NK-92 (cell line): ENCODE measurements around the gene KCND3.

Source experiments
- DNase-seq: peaks from one replicate; lab custom pipeline; 2025; ENCODE audit not compliant: unreplicated experiment; lab: John Stamatoyannopoulos, UW

The KCND3 gene

GRCh38 chr1:111850109-111850508 lies 139.4 kb downstream of the KCND3 start:
- DNase-seq: no peak

- DNase-seq: no peak
These were observed 140.5 kb downstream of the KCND3 start for GRCh38 chr1:111848852-111849545.

DNA sequence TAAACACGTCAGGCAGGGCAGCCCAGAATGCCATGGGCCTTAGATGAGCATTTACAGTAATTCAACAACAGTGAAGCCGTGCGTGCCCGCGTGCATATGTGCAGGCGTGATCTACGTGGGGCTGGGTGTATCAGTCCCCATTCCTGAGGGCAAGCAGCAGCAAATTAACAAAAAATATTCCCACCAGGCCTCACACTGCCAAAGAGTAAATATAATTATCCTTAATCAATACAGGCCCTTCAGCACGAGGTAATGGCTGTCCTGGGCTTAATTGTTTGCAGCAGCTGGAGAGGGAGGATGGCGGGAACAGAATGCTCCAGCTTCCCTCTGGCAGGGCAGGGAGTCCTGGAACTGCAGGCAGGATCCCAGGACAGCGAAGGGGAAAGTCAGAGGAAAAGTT lies 142.0 kb downstream of the KCND3 start:
- no peak for DNase-seq

DNA sequence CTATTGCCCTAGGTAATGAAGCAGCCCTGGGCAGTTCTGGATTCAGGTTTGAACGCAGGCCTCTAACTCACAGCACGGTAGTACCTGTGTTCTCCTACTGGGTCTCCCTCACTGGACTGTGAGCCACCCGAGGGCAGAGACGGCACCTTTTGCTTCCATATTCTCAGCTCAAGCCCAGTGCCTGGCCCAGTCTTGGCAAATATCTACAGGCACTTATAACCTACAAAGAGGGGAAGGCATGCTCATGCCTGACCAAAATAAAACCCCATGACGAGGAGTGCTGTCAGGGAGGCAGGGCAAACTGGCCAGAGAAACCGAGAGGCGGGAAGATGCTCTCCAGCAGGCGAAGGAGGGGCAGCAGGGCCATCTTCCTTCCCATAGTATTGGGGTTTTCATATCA lies 142.6 kb downstream of the KCND3 start:
- DNase-seq: no peak

- no peak for DNase-seq
These were observed 146.3 kb downstream of the KCND3 start for GRCh38 chr1:111843177-111843576.

GRCh38 chr1:111842411-111842810 lies 147.1 kb downstream of the KCND3 start:
- no peak for DNase-seq

GRCh38 chr1:111841746-111842145 lies 147.7 kb downstream of the KCND3 start:
- no peak for DNase-seq

DNA sequence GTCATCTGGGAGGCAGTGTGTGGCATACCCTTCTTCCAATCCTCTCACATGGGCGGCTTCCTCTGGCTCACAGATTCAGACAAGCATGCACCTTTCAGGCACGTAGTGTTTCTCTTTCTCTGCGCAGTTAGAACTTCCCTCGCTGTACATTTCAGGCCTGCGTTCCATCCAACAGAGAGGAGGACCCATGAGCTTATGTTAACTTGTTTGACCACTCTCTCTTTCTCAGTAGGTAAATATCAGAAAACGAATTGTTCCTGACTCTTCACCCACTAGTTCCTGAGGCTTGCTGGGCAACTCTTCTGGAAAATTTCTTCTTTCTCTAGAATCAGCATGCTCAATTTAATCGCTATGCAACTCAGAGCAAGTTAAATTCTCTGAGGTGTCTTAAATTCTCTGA lies 148.3 kb downstream of the KCND3 start:
- no peak for DNase-seq

DNA sequence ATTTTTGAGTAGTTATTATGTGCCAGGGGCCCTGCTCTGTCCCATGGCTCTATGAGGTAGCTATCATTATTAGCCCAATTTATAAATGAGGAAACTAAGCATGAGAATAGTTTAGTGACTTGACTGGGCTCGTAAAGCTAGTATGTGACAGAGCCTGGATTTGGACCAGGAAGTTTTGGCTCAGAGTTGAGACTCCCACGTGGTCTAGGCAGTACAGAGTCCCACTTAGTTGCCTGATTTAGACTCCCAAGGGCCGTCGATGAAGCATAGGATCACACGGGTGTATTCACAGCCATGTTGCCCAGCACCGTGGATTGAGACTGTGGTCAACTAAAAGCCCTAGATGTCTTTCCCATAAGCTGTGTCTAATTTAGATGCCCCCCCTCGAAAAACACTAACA lies 152.1 kb downstream of the KCND3 start:
- DNase-seq: no peak

GRCh38 chr1:111836111-111836510 lies 153.4 kb downstream of the KCND3 start:
- no peak for DNase-seq

DNA sequence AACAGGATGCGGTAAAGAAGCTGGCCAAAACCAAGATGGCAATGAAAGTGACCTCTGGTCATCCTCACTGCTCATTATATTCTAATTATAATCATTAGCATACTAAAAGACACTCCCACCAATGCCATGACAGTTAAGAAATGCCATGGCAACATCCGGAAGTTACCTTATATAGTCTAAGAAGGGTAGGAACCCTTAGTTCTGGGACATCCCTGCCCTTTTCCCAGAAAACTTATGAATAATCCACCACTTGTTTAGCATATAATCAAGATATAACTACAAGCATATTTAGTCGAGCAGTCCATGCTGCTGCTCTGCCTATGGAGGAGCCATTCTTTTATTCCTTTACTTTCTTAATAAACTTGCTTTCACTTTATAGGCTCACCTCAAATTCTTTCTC lies 154.0 kb downstream of the KCND3 start:
- DNase-seq: no peak

DNA sequence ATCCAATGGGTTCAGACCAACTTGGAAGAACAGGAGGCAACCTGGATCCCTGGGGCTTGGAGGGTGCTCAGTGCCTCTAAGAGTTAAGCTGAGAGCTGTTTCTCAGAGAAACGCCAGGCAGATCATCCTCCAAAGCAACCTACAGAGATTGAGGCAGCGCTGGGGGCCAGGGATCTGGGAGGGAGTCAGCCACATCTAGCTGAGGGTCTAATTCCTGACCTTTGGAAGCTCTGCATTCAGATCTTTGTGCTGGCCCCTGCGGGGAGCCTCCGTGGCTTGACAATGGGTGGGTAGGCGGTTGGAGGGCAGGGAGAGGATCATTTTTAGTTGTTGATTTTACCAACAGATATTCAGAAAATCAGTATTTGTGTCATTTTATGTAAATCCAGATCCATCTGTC lies 154.5 kb downstream of the KCND3 start:
- DNase-seq: no peak

DNA sequence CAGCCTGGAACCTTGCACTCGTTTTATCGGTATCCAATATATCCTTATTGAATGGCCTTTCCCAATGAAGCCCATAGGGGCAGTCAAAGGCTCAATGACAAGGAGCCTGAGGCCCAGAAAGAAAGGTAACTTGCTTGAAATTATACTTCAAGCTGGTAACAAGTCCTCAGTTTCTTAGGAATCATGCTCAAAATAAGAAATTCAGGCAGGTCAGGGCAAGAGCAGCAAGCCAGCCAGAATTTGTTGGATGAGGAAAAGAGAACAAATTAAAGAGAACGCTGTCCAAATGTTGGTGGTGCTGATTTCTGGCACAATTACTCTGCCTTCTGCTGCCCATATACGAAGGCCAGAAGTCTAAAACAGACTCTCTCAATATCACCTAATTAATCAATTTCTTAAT lies 156.1 kb downstream of the KCND3 start:
- DNase-seq: no peak

DNA sequence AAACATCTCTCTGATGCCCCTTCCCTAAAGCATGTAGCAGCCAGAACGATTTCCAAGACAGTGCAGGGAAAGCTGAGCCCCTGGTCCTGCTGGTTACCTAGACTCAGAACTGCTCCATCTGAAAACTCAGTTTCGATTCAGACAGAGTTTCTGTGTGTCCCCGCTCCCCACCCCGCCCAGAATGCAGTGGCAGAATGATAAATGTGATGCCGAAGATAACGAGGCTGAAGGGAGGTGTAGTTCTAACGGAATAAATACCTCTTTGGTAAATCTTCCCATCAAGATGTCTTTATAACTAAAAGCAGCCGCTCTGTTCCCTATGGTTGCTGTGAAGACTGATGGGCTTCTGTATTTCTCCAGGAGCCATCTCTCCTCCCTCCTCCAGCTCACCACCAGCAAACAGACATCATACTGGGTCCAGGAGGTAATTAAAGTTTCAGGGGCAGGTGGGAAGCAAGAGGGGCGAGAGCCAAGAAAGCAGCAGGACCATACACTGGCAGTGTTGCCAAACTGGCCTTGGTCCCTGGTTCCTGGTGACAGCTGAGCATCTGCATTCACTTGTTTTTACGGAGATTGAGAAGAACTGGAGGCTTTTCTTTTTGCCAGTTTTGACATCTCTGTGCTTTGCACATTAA lies 156.8 kb downstream of the KCND3 start:
- DNase-seq: no peak

DNA sequence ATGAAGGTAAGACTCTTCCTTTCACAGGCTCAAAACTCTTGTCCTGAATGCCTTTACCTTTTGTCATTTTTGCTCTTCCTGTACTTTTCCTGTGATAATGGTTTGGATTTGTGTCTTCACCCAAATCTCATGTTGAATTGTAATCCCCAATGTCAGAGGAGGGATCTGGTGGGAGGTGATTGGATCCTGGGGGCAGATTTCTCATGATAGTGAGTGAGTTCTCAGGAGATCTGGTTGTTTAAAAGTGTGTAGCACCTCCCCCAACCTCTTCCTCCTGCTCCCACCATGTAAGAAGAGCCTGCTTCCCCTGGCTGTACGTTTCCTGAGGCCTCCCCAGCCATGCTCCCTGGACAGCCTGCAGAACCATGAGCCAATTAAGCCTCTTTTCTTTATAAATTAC lies 158.3 kb downstream of the KCND3 start:
- no peak for DNase-seq

DNA sequence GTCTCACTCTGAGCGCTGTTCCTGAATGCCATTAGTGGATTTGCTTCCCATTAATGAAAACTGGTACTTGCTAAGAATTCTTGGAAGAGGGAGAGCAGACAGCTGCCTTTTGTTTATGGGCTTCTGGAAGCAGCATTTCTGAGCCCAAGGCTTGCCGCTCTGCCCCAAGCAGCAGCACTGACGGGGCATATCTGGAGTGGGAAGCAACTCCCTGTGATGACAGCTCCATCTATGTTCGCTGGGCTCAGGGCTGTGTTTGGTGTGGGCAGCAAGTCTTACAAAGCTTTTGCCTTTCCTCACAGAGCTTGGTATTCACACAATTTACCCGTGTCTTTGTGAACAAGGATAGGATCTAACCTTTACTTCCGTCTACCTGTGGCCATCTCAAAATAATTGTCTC lies 161.5 kb downstream of the KCND3 start:
- DNase-seq: no peak

GRCh38 chr1:111826278-111826677 lies 163.2 kb downstream of the KCND3 start:
- no peak for DNase-seq

DNA sequence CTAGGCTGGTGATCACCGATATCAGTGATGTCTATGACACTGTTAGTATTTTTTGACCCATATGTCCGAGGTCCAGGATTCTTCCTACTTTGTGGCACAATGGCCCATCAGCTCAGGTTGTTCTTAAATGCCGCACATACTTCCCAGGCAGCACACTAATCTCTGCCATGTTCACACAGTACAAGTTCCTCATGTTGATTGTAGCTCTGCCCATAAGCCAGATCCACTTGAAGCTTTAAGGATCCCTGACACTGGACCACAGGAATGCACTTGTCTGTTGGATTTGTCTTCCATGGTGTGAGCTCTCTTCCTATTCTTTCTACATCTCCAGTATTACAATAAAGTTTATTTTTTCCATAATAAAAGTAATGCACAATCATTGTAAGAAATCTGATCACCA lies 164.3 kb downstream of the KCND3 start:
- no peak for DNase-seq

DNA sequence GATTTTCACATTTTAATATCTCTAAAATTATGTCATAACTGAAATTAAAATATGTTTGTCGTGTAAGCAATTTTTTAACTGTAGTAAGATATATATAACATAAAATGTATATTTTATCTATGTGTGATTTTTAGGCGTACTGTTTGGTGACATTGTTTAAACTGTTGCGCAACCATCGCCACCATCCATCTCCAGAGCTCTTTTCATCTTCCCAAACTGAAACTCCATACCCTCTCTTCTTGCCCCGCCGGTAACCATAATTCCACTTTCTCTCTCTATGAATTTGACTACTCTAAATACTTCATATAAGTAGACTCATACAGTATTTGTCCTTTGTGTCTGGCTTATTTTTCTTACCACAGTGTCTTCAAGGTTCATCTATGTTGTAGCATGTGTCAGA lies 167.3 kb downstream of the KCND3 start:
- no peak for DNase-seq

GRCh38 chr1:111821121-111821745 lies 168.2 kb downstream of the KCND3 start:
- DNase-seq: no peak

GRCh38 chr1:111819566-111820263 lies 169.8 kb downstream of the KCND3 start:
- no peak for DNase-seq

DNA sequence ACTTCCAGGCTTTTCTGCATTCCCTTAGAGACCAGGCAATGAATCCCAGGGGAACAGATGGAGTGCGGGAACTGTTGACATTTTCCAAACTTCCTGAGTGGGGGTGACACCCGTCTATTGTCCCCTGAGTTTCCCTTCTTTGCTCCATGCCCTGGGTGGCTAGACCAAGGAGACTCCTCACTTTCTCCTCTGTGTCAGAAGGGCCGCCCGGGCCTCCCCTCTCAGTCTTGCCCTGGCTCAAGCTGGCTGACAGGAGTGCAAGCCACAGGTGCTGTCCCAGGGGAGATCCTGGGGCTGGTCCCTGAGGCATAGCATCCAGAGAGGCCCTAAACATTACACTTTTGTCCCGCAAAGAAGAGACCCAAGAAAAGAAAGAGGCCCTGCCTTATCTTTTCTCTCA lies 170.9 kb downstream of the KCND3 start:
- no peak for DNase-seq
